WTC11 (cell line): ENCODE results near the gene DNM3. TPM values are rescaled to one million over a fixed set of nuclear protein-coding genes. Genes with fewer than 3 reads are reported as not detected.

ENCODE experiments used
- ATAC-seq: fragments of 200-7000 bp; cut with Tn5 transposase; 2 replicates; pipeline ENCODE4 v1.10.0; 2021; ENCODE audit warnings: mild to moderate bottlenecking, moderate library complexity
- CTCF ChIA-PET: fragments of 300-600 bp; sonication (Branson Sonifier 250); formaldehyde crosslinking; loops from one replicate; lab custom pipeline; 2021; ENCODE audit warnings: antibody characterized with exemption; lab: Charles Lee
- POLR2A ChIA-PET: fragments of 350-600 bp; sonication (Branson Sonifier 250); formaldehyde crosslinking; loops from one replicate; lab custom pipeline; 2021; ENCODE audit warnings: antibody characterized with exemption; lab: Charles Lee
- DNase-seq: peaks from one replicate; pipeline ENCODE4 v3.0.0; 2021; ENCODE audit warnings: low spot score
- H3K27ac Mint-ChIP-seq: 2 replicates; pipeline ENCODE4 v1.8.0; 2021; ENCODE audit warnings: mixed read lengths
- H3K27me3 Mint-ChIP-seq: 2 replicates; pipeline ENCODE4 v1.8.0; 2021; ENCODE audit warnings: low read depth, mild to moderate bottlenecking, moderate library complexity, mixed read lengths
- H3K36me3 Mint-ChIP-seq: 2 replicates; pipeline ENCODE4 v1.8.0; 2021; ENCODE audit warnings: mixed read lengths
- H3K4me1 Mint-ChIP-seq: 2 replicates; pipeline ENCODE4 v1.8.0; 2022; ENCODE audit warnings: mixed read lengths
- H3K4me3 Mint-ChIP-seq: 2 replicates; pipeline ENCODE4 v1.8.0; 2021; ENCODE audit warnings: mild to moderate bottlenecking, moderate library complexity, mixed read lengths
- H3K9me3 Mint-ChIP-seq: 2 replicates; pipeline ENCODE4 v1.8.0; 2021; ENCODE audit warnings: mixed read lengths
- CBFB ChIP-seq: sonication (generic); formaldehyde crosslinking; IDR thresholded peaks from 2 replicates; pipeline ENCODE4 v1.8.1; 2022; ENCODE audit warnings: mild to moderate bottlenecking, low read depth, missing genetic modification reagents
- CREB1 ChIP-seq: sonication (generic); formaldehyde crosslinking; IDR thresholded peaks from 2 replicates; pipeline ENCODE4 v1.8.0; 2023; ENCODE audit warnings: mild to moderate bottlenecking, missing genetic modification reagents
- GTF2I ChIP-seq: fragments of 250-450 bp; sonication (Bioruptor Pico); conservative IDR thresholded peaks from 2 replicates; pipeline ENCODE4 v1.4.0; 2021; ENCODE audit warnings: mild to moderate bottlenecking
- NFE2L1 ChIP-seq: sonication (generic); formaldehyde crosslinking; IDR thresholded peaks from 2 replicates; pipeline ENCODE4 v1.8.1; 2023; ENCODE audit warnings: missing genetic modification reagents
- SP1 ChIP-seq: sonication (generic); formaldehyde crosslinking; conservative IDR thresholded peaks from 2 replicates; pipeline ENCODE4 v1.8.1; 2022; ENCODE audit warnings: missing genetic modification reagents
- TEAD4 ChIP-seq: sonication (generic); formaldehyde crosslinking; IDR thresholded peaks from 2 replicates; pipeline ENCODE4 v1.8.0; 2022; ENCODE audit warnings: mild to moderate bottlenecking, missing genetic modification reagents
- ZBTB21 ChIP-seq: sonication (generic); formaldehyde crosslinking; IDR thresholded peaks from 2 replicates; pipeline ENCODE4 v1.8.1; 2023; ENCODE audit warnings: mild to moderate bottlenecking, missing genetic modification reagents, borderline replicate concordance
- ZNF317 ChIP-seq: sonication (generic); formaldehyde crosslinking; IDR thresholded peaks from 2 replicates; pipeline ENCODE4 v1.8.1; 2023; ENCODE audit warnings: low read depth, mild to moderate bottlenecking, moderate library complexity, missing genetic modification reagents, borderline replicate concordance
- total RNA-seq: library from RNA; stranded (reverse); gene quantifications from 3 replicates; pipeline ENCODE4 v1.2.3, GENCODE V29; 2021
- TF ChIP-seq, protein P1 (sequence below): sonication (generic); formaldehyde crosslinking; IDR thresholded peaks from 2 replicates; pipeline ENCODE4 v1.8.0; 2022; ENCODE audit warnings: missing genetic modification reagents
- TF ChIP-seq, protein P2 (sequence below): fragments of 250-450 bp; sonication (Bioruptor Pico); IDR thresholded peaks from 2 replicates; pipeline ENCODE4 v2.1.2; 2022; ENCODE audit warnings: mild to moderate bottlenecking, moderate library complexity
- TF ChIP-seq, protein P3 (sequence below): sonication (generic); formaldehyde crosslinking; IDR thresholded peaks from 2 replicates; pipeline ENCODE4 v1.8.0; 2022; ENCODE audit warnings: mild to moderate bottlenecking, missing genetic modification reagents
- TF ChIP-seq, protein P4 (sequence below): sonication (generic); formaldehyde crosslinking; IDR thresholded peaks from 2 replicates; pipeline ENCODE4 v1.8.1; 2022; ENCODE audit warnings: low read depth, missing genetic modification reagents, borderline replicate concordance
- TF ChIP-seq, protein P5 (sequence below): sonication (generic); formaldehyde crosslinking; IDR thresholded peaks from 2 replicates; pipeline ENCODE4 v1.8.1; 2022; ENCODE audit warnings: mild to moderate bottlenecking, moderate library complexity, missing genetic modification reagents
- TF ChIP-seq, protein P6 (sequence below): sonication (generic); formaldehyde crosslinking; IDR thresholded peaks from 2 replicates; pipeline ENCODE4 v1.8.1; 2022; ENCODE audit warnings: missing genetic modification reagents, borderline replicate concordance

The DNM3 gene
- total RNA-seq, 1 experiment from 2014 or later = 1.9 TPM

DNA sequence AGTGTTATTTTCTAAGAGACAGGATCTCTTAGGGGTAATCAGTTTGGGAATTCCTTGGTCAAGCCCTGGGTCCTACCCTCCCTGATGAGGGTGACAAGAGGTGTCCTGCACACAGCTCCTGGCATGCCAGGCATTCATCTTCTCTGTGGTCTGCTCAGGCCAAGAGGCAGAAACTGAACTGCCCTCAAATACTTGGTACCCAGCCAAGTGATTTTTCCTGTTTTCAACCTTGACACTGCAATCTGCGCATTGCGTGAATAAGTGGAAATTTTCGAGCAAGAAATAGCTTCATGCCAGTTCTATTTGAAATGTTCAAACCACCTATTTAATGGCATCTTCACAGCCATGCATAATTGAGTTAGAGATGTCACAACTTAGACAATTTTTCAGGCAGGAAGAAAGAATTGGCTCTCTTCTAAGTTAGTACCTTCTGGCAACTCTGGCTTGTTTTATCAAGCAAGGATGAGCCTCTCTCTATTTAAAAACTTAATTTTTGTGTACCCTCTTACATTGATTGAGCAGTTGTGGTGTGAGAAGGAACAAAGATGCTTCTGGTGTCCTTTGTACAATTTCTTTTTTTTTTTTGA, 27.0 kb downstream of the DNM3 start:
- TF ChIP-seq, protein P1, sequence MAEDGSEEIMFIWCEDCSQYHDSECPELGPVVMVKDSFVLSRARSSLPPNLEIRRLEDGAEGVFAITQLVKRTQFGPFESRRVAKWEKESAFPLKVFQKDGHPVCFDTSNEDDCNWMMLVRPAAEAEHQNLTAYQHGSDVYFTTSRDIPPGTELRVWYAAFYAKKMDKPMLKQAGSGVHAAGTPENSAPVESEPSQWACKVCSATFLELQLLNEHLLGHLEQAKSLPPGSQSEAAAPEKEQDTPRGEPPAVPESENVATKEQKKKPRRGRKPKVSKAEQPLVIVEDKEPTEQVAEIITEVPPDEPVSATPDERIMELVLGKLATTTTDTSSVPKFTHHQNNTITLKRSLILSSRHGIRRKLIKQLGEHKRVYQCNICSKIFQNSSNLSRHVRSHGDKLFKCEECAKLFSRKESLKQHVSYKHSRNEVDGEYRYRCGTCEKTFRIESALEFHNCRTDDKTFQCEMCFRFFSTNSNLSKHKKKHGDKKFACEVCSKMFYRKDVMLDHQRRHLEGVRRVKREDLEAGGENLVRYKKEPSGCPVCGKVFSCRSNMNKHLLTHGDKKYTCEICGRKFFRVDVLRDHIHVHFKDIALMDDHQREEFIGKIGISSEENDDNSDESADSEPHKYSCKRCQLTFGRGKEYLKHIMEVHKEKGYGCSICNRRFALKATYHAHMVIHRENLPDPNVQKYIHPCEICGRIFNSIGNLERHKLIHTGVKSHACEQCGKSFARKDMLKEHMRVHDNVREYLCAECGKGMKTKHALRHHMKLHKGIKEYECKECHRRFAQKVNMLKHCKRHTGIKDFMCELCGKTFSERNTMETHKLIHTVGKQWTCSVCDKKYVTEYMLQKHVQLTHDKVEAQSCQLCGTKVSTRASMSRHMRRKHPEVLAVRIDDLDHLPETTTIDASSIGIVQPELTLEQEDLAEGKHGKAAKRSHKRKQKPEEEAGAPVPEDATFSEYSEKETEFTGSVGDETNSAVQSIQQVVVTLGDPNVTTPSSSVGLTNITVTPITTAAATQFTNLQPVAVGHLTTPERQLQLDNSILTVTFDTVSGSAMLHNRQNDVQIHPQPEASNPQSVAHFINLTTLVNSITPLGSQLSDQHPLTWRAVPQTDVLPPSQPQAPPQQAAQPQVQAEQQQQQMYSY (CRISPR knock-in tag) = no peak
- DNase-seq = no peak
- ATAC-seq = no peak
- Mint-ChIP-seq H3K27me3 (no peaks in the 10 kb centered on the region), H3K27ac (no peak overlapping the region), H3K4me1 (peaks cover 15% of the 10 kb centered on the region), H3K9me3 (no peaks in the 10 kb centered on the region), H3K36me3 (no peaks in the 10 kb centered on the region), H3K4me3 (no peak overlapping the region)
- ChIA-PET POLR2A (no interaction called here), CTCF (no interaction called here)

DNA sequence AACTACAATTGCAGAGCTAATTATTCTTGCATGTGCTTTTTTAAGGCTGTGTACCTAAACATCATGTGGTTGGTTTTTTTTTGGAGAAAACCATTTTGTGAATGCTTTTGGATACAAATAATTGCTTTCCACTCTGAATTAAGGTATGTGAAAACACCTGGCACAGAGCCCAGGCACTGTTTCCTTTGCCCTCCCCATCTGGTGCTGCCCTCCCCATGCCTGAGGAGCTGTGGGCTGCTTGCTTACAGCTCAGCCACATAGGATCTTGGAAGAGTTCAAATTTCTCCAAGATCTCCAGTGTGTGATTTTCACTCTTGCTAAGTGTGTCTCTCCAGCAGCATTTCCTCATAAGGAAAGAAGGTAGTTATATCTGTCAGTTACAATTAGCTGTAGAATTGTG, 27.8 kb downstream of the DNM3 start:
- POLR2A ChIA-PET = no interaction called here
- no peaks in the 10 kb centered on the region for H3K27me3 Mint-ChIP-seq
- no peaks in the 10 kb centered on the region for H3K9me3 Mint-ChIP-seq
- H3K4me3 Mint-ChIP-seq = no peak overlapping the region
- no peak for DNase-seq
- TF ChIP-seq, protein P2, sequence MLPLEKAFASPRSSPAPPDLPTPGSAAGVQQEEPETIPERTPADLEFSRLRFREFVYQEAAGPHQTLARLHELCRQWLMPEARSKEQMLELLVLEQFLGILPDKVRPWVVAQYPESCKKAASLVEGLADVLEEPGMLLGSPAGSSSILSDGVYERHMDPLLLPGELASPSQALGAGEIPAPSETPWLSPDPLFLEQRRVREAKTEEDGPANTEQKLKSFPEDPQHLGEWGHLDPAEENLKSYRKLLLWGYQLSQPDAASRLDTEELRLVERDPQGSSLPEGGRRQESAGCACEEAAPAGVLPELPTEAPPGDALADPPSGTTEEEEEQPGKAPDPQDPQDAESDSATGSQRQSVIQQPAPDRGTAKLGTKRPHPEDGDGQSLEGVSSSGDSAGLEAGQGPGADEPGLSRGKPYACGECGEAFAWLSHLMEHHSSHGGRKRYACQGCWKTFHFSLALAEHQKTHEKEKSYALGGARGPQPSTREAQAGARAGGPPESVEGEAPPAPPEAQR (CRISPR knock-in tag) = no peak
- TF ChIP-seq NFE2L1 (CRISPR knock-in tag) (no peak), SP1 (CRISPR knock-in tag) (no peak), ZNF317 (CRISPR knock-in tag) (no peak), CREB1 (CRISPR knock-in tag) (no peak), CBFB (CRISPR knock-in tag) (no peak), TEAD4 (CRISPR knock-in tag) (no peak), ZBTB21 (CRISPR knock-in tag) (no peak), GTF2I (CRISPR knock-in tag) (no peak)
- TF ChIP-seq, protein P3, sequence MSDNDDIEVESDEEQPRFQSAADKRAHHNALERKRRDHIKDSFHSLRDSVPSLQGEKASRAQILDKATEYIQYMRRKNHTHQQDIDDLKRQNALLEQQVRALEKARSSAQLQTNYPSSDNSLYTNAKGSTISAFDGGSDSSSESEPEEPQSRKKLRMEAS (CRISPR knock-in tag) = no peak
- TF ChIP-seq, protein P4, sequence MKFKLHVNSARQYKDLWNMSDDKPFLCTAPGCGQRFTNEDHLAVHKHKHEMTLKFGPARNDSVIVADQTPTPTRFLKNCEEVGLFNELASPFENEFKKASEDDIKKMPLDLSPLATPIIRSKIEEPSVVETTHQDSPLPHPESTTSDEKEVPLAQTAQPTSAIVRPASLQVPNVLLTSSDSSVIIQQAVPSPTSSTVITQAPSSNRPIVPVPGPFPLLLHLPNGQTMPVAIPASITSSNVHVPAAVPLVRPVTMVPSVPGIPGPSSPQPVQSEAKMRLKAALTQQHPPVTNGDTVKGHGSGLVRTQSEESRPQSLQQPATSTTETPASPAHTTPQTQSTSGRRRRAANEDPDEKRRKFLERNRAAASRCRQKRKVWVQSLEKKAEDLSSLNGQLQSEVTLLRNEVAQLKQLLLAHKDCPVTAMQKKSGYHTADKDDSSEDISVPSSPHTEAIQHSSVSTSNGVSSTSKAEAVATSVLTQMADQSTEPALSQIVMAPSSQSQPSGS (CRISPR knock-in tag) = no peak
- TF ChIP-seq, protein P5, sequence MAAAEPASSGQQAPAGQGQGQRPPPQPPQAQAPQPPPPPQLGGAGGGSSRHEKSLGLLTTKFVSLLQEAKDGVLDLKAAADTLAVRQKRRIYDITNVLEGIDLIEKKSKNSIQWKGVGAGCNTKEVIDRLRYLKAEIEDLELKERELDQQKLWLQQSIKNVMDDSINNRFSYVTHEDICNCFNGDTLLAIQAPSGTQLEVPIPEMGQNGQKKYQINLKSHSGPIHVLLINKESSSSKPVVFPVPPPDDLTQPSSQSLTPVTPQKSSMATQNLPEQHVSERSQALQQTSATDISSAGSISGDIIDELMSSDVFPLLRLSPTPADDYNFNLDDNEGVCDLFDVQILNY (CRISPR knock-in tag) = no peak
- TF ChIP-seq, protein P6, sequence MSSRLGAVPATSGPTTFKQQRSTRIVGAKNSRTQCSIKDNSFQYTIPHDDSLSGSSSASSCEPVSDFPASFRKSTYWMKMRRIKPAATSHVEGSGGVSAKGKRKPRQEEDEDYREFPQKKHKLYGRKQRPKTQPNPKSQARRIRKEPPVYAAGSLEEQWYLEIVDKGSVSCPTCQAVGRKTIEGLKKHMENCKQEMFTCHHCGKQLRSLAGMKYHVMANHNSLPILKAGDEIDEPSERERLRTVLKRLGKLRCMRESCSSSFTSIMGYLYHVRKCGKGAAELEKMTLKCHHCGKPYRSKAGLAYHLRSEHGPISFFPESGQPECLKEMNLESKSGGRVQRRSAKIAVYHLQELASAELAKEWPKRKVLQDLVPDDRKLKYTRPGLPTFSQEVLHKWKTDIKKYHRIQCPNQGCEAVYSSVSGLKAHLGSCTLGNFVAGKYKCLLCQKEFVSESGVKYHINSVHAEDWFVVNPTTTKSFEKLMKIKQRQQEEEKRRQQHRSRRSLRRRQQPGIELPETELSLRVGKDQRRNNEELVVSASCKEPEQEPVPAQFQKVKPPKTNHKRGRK = no peak
- H3K4me1 Mint-ChIP-seq = peaks cover 15% of the 10 kb centered on the region
- H3K27ac Mint-ChIP-seq = no peak overlapping the region
- CTCF ChIA-PET = interaction anchor here (0.9 kb wide), 1 partner anchor 69 kb away, joined by 3 read pairs; no protein-coding TSS in a partner anchor
- ATAC-seq = no peak
- no peaks in the 10 kb centered on the region for H3K36me3 Mint-ChIP-seq
